Epithelial cell of prostate (primary cell): Measurements from ENCODE around the gene TCF3.
"Not testable (repeated sequence)": the region's sequence is repeated elsewhere in the genome, so short reads cannot be mapped to it uniquely, and the experiment has no call there.

Experiments
- DNase-seq: peaks from one replicate; pipeline ENCODE4 v3.0.0-alpha.2; 2011; ENCODE audit warnings: low read depth, low spot score
- H3K27ac ChIP-seq: fragments of 450-650 bp; 2 replicates; pipeline ENCODE4 v1.5.1; 2017; ENCODE audit warnings: mild to moderate bottlenecking

Gene TCF3

GRCh38 chr19:1652471-1653299 lies at the start of gene TCF3:
TCF3 (minus strand) TSS chr19:1652615; CDS start chr19:1650248, 2,367 bp downstream.
- peak within 1 kb of the TSS; percentile 84 for H3K27ac ChIP-seq
- peak; percentile 94 for DNase-seq

DNA sequence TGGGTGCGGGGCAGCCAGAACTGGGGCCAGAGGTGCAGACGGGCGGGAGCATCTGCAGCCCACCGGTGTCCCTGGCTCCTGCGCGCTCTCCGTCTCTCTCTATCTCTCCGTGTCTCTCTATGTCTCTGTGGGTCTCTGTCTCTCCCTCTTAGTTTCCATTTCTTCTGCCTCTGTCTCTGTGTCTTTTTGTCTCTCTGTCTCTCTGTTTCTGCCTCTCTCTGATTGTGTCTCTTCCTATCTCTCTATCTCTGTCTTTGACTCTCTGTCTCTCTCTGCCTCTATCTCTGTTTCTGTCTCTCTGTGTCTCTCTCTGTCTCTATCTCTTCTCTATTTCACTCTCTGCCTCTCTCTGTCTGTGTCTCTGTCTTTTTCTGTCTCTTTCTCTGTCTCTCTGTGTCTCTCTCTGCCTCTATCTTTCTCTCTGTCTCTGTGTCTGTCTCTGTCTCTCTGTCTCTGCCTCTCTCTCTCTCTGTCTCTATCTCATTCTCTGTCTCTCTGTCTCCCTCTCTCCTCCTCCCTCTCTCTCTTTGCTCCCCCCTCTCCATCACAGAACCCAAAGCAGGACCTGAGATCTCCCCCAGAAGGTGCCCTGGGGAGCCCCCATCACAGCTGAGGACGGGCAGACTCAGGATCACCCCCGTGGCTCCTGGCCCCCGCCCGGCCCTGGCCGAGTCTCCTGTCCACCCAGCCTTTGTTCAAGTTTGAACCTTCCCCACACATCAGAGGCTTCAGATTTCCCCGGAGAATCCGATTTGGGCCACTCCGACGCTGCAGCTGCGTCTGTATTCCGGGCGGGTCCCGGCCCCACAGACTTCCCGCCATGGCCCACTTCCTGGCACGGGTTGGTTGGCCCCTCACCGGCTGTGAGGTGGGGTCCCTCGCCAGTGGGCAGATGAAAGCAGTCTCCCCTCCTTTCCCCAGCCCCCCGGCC lies 48.6 kb upstream of the TCF3 start:
- no peak for DNase-seq
- H3K27ac ChIP-seq, result no peak overlapping the region

GRCh38 chr19:1699998-1700732 lies 47.8 kb upstream of the TCF3 start:
- no peak for DNase-seq
- H3K27ac ChIP-seq, result no peak overlapping the region

- DNase-seq, result no peak
- H3K27ac ChIP-seq, result no peak overlapping the region
Observed at GRCh38 chr19:1699386-1699785, 47.0 kb upstream of the TCF3 start.

DNA sequence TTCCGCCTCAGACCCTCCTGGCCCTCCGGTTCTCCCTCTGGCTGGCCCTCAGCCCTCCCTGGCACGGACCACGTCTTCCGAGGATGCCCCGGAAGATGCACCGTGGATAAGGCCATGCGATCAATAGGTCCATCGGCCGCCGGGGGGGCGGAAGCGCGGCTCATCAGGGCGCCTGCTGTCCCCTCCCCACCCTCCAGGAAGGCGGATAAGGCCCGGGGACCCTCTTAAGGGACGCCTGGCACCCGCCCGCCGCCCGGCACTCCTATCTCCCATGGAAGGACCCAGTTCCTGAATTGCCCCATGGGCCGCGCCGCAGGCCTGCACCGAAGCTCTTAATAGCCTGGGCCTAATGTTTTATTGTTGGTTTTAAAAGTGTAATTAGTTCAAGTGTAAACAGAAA lies 46.2 kb upstream of the TCF3 start:
- no peak for DNase-seq
- H3K27ac ChIP-seq, result no peak overlapping the region

GRCh38 chr19:1695481-1695880 lies 43.1 kb upstream of the TCF3 start:
- not testable (repeated sequence) for H3K27ac ChIP-seq, DNase-seq

- no peak for DNase-seq
- H3K27ac ChIP-seq, result no peak overlapping the region
Observed at GRCh38 chr19:1691589-1692290, 39.3 kb upstream of the TCF3 start.

DNA sequence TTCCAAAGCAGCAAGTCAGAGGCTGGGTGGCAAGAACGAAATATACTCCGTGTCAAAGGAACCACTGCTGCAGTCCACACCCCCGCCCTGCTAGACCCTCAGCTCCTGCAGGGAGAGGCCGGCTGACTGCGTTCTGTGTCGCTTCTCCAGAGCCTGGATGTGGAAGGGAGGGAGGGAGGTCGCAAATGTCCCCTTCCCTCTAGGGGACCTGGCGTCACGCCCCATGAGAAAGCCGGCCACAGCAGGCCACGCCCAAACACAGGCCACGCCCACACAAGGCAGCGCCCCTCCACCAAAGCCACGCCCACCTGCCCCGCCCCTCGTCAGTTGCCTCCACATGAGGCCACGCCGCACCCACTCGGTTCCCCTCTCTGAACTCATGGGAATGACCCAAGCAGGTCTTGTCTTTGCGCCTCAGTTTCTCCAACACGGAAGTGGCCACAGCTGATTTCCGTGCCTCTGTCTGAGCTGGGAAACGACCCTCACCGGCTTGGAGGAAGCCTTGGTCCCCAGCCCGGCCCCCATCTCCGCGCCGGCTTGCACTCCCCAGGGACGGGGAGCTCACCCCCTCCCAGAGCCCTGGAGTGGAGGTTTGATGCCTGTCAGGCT lies 38.4 kb upstream of the TCF3 start:
- H3K27ac ChIP-seq, result no peak overlapping the region
- no peak for DNase-seq

GRCh38 chr19:1685785-1686184 lies 33.4 kb upstream of the TCF3 start:
- not testable (repeated sequence) for H3K27ac ChIP-seq, DNase-seq

DNA sequence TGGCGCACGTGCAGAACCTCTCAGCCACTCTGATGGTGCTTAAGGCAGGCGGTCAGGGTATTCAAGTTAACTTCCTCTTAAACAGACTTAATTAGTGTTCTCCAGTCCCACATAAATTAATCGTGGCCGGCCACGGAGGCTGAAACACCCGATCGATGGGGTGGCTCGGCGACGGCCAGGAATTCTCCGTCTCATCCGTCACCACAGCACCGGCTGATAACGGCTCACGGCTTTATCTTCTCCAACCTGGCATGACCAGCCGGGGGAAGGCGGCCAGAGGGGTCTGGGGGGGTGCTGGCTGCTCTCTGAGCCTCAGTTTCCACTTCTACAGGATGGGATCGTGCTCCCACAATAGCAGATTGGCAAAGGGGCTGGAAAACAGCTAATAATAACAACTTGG lies 32.6 kb upstream of the TCF3 start:
- DNase-seq, result no peak
- H3K27ac ChIP-seq, result no peak overlapping the region

DNA sequence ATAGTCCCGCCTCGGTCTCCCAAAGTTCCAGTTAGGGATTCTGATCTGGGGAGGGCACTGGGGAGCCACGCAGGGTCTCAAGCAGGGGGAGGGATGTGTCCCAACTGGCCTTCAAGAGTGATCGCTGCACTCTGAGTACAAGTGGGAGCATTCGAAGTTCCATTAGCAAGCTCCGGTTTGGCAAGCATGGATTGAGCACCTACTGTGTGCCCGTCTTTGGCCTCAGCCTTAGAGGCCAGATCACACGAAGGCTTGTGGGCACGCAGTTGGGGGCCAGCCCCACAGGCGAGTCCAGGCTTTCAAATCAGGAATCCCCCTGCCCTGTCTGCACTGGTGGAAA lies 32.1 kb upstream of the TCF3 start:
- H3K27ac ChIP-seq, result no peak overlapping the region
- DNase-seq, result no peak

GRCh38 chr19:1683869-1684572 lies 31.6 kb upstream of the TCF3 start:
- no peak overlapping the region for H3K27ac ChIP-seq
- no peak for DNase-seq

DNA sequence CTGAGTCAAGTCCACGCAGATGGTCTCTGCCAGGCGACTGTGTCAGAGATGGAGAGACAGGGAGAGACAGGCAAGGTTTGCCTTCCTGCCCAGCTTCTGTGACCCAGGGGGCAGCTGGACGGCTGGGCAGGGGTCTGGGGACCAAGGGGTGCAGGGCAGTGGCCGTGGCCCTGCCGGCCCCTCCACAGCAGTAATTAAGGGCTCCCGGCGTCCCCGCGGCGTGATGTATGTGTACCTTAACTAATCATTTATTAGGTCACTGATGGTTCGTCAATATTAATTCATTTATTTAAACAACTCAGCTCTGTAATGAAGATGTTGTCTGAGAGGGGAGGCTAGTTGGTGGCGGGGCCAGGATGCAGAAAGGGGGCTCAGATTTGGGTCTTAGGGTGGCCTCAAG lies 28.6 kb upstream of the TCF3 start:
- DNase-seq, result no peak
- no peak overlapping the region for H3K27ac ChIP-seq

DNA sequence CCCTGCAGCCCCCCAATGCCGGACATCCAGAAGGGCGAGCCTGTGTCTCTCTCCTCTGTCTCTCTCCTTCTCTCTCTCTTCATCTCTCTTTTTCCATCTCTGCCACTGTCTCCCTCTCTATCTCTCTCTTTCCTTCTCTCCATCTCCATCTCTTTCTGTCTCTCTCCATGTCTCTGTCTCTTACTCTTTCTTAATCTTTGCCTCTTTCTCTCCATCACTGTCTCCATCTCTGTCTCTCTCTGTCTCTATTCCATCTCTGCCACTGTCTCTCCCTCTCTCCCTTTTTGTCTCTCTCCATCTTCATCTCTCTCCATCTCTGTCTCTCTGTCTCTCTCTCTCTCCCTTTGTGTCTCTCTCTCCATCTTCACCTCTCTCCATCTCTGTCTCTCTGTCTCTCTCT lies 25.7 kb upstream of the TCF3 start:
- no peak overlapping the region for H3K27ac ChIP-seq
- DNase-seq, result no peak

GRCh38 chr19:1676351-1677266 lies 24.2 kb upstream of the TCF3 start:
- H3K27ac ChIP-seq, result no peak overlapping the region
- DNase-seq, result no peak

DNA sequence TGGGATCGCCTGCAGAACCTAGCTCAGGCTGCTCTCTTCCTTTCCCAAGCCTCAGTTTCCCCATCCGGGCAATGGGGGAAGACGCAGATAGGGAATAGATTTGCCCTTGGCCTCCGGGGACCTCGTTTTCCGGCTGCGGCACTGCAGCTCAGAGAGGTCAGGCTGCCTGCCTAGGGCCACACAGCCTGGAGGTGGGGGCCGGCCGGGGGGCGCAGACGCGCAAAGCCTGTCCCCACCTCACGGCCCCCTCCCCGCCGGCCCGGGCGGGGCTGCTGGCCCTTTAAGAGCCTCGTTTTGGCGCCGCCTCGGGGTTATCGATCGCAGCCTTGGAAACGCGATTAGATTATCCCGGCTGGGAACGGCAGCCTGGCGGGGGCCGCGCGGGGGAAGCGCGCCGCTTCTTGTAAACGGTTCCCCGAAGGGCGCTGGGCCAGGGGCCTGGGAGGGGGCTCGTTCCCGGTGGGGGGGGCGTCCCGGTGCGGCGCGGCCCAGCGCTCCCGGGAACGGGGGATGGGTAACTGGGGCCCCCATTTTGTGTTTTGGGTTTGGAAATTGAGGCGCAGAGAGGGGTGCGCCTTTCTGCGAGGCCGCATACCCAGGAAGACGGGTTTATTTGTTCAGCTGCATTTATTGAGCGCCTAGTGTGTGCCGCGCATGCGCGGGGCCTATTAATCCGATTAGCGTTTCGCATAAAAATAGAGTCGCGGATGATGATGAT lies 23.4 kb upstream of the TCF3 start:
- H3K27ac ChIP-seq, result no peak overlapping the region
- DNase-seq, result no peak

DNA sequence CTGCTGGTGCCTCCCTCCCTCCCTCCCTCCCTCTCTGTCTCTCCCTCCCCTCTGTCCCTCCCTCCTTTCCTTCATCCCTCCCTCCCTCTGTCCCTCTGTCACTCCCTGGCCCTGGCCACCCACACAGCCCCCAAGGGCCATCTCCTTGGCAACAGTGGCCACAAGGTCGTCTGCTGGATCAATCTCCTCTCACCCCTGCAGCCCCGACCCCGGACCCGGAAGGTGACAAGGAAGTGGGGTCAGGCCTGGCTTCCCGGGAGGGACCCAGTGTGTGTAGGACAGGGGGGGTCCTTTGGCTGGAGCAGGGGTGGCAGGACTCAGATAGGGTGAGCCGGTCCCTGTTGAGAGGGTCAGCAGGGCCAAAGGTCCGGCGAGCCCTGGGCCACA lies 21.9 kb upstream of the TCF3 start:
- H3K27ac ChIP-seq, result no peak overlapping the region
- no peak for DNase-seq
